NCI-H2029 (cell line): ENCODE results near the gene MFSD2A.
"Not testable (repeated sequence)": the region's sequence is repeated elsewhere in the genome, so short reads cannot be mapped to it uniquely, and the experiment has no call there.

Experiments
- DNase-seq: peaks from one replicate; lab custom pipeline; 2025; lab: John Stamatoyannopoulos, UW

MFSD2A gene

DNA sequence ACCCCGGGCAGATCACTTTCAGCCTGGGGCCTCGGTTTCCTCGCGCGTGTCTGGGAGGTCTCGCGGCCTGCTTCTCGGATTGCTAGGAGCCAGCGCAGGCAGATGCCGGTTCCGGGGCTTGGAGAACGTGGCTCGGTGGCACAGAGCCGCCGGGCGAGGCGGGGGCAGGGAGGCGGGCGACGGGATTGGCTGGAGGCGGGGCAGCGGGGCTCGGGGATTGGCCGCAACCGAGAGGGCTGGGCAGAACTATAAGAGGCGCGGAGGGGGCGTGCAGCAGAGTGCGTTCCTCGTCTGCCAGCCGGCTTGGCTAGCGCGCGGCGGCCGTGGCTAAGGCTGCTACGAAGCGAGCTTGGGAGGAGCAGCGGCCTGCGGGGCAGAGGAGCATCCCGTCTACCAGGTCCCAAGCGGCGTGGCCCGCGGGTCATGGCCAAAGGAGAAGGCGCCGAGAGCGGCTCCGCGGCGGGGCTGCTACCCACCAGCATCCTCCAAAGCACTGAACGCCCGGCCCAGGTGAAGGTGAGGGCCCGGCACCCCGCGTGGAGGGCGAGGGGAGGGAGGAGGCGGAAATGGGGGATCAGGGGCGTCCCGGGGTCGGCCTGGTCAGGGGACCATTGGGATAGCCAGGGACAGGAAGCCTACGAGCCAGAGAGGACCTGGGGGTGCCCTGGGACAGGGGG, at the start of gene MFSD2A:
MFSD2A (plus strand) TSS at position 276 of the 677 bp plus-strand sequence; CDS start at position 424, 148 bp downstream.
- DNase-seq = peak; percentile 100

DNA sequence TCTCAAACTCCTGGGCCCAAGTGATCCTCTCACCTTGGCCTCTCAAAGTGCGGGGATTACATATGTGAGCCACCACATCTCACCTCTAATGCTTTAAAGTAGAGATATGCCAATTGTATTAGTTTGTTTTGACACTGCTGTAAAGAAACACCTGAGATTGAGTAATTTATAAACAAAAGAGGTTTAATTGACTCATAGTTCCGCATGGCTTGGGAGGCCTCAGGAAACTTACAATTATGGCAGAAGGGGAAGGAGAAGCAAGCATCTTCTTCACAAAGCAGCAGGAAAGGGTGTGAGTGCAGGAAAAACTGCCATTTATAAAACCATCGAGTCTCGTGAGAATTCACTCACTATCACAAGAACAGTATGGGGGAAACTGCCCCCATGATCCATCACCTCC, 49.8 kb upstream of the MFSD2A start:
- DNase-seq = no peak

DNA sequence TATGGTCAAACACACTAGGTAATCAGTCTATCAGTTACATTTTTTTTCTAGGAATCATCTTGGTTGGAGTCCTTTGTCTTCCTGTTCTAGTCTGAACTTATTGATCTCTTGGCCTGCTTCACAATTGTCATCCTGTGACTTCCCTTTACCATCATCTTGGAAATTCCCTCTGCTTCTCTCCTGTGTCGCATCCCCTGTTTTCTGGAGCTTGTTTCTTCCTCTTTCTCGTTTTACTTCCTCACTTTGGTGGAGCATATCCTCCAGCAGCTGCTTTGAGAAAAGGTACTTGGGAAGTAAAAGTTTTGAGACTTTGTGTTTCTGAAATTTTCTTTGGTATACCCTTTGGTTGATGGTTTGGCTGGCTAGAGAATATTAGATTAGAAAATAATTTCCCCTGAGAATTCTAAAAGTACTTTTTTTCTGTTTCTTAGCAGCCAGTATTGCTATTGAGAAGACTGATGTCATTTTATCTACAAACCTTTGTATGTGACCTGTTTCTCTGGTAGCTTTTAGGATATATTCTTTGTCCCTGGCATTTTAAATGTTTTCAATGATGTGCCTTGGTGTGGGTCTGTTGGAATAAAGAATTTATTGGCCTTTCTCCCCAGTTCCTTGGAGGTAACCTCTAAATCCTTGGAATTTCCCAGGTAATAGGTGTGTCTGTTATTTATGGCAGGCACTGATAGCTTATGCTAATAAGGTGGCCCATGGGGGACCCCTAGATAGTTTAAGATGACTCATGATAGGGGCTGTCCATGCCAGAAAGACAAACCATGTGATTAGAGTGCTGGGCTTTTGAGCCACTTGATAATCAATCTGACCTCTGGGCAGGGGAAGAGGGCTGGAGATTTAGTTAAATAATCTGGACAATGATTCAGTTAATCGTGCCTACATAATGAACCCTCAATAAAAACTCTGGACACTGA, 47.2 kb upstream of the MFSD2A start:
- DNase-seq = no peak

DNA sequence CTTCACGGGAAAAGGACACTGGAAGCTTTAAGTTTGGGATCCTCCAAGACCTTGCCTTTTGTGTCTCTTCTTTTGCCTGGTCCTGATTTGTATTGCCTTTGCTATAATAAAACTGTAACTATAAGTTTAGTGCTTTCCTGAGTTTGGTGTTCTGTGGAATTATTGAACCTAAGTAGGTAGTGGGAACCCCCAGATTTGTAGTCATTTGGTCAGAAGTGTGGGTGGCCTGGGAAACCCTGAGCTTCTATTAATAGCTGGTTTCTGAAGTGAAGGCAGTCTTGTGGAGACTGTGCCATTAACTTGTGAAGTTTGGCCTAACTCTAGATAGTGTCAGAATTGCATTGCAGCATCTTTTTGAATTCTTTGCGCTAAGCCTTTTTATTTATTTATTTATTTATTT, 46.4 kb upstream of the MFSD2A start:
- DNase-seq = no peak

DNA sequence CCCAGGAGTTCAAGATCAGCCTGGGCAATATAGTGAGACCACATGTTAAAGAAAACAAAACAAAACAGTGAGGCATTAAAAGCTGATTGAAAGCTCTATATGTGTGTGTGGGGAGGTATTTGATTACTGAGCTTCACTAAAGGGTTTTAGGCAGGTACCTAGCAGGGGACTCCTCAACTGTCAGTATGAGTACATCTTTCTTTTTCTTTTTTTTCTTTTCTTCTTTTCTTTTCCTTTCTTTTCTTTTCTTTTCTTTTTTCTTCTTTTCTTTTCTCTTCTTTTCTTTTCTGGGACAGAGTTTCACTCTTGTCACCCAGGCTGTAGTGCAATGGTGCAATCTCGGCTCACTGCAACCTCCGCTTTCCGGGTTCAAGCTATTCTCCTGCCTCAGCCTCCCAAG, 44.7 kb upstream of the MFSD2A start:
- DNase-seq = no peak

DNA sequence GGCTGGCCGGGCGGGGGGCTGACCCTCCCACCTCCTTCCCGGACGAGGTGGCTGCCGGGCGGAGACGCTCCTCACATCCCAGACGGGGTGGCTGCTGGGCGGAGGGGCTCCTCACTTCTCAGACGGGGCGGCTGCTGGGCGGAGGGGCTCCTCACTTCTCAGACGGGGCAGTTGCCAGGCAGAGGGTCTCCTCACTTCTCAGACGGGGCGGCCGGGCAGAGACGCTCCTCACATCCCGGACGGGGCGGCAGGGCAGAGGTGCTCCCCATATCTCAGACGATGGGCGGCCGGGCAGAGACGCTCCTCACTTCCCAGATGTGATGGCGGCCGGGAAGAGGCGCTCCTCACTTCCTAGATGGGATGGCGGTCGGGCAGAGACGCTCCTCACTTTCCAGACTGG, 41.8 kb upstream of the MFSD2A start:
- DNase-seq = not testable (repeated sequence)

DNA sequence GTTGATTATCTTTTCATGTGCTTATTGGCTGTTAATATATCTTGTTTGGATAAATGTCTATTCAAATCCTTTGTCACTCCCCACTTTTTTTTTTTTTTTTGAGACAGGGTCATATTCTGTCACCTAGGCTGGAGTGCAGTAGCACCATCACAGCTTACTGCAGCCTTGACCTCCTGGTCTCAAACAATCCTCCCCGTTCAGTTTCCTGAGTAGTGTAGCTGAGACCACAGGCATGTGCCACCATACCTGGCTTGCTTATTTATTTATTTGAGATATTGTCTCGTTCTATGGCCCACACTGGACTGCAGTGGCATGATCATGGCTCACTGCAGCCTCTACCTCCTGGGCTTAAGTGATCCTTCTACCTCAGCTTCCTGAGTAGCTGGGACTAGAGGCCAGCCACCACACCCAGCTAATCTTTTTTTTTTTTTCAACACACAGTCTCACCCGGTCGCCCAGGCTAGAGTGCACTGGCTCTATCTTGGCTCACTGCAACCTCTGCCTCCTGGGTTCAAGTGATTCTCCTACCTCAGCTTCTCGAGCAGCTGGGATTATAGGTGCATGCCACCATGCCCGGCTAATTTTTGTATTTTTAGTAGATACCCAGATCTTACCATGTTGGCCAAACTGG, 39.3 kb upstream of the MFSD2A start:
- DNase-seq = no peak

DNA sequence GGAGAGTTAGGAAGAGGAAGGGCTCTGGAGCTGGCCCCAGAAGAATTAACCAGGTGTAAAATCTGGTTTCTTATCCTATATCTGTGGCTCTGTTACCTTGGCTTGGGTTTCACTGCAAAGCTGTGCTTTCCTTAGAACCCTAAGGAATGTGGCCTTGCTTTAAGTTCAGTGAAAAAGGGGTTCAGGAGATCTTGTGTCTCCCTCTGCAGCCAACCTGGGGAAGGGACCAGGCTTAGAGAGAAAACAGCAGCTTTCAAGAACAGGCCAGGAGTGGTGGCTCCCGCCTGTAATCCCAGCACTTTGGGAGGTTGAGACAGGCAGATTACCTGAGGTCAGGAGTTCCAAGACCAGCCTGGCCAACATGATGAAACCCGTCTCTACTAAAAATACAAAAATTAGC, 37.1 kb upstream of the MFSD2A start:
- DNase-seq = no peak

DNA sequence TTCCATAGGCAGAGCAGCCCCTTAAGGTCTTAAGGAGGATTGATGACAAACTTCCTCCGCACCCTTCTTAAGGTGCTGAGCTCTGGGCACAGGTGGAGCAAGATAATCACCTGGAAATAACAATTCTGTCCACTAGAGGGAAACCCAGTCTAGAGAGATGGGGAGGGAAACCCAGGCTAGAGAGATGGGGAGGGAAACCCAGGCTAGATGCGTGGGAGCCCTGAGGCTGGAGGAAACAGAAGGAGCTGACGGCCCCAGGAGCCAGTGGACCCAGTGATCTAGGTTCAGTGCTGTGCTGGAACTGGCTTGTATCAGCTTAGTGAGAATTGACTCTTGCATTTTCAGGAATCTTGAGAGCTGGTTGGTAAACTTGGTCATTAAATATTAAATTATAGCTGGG, 35.4 kb upstream of the MFSD2A start:
- DNase-seq = peak; percentile 100

DNA sequence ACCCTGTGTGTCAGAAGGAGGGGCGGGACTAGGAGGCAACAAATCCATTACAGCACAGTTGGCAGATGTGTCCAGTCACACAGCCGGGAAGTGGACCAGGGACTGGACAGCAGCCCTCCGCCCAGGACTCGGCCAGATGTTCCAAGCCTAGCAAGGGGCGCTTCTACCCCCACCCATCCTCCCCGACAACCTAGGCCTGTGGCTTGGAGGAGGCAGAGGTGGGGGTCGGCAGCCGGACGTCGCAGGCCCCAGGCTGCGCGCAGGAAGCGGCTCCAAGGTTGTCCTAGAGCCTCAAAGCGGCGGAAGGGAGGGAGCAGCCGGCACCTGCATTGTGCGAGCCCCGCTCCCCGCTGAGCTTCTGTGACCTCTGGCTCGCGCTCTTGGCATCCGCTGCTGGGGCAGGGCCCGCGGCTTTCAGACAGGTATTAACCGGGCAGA, 32.7 kb upstream of the MFSD2A start:
- DNase-seq = no peak

DNA sequence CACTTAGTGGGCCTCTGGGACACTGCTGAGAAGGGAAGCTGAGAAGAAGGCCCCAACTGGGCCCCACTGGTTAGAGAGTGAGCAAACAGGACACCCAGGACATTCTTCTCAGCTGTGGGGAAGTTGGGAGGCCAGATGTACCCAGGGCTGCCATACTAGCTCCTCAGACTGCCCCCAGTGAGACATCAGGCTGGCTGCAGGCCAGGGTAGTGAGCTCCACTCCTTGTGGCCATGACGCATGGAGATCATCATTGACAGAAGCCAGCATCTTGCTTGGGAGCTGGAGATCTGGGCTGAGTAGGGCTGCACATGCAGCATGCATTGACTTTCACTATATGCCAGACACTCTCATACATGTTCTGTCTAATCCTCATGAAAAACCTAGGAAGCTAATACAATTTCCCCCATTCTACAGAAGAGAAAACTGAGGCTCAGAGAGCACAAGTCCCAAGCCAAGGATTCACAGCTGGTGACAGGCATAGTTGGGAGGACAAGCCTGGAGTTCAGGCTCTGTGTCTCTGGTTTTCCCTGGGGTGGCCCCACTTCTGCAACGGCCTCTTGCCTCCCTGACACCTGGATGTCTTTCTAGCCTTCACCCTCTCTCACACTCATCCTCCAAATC, 29.1 kb upstream of the MFSD2A start:
- no peak for DNase-seq

DNA sequence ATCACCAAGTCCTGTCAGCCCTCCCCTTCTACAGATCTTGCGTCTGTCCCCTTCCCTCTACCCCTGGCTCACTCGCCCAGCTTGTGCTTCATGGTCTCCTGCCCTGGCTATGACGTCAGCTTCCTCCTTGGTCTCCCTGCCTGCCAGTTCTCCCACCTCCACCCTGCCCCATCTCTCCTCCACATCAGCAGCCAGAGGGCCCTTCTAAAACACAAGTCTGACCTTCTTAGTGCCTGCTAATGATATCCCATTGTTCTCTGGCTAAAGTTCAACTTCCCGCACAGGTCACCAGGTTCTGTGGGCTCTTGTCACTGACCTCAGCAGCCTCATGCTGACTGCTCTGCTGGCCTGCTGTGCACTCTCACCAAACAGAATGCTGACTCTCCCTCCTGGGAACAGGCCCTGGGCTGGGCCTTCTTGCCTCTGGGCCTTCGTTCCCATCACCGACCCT, 28.6 kb upstream of the MFSD2A start:
- peak; percentile 94 for DNase-seq

DNA sequence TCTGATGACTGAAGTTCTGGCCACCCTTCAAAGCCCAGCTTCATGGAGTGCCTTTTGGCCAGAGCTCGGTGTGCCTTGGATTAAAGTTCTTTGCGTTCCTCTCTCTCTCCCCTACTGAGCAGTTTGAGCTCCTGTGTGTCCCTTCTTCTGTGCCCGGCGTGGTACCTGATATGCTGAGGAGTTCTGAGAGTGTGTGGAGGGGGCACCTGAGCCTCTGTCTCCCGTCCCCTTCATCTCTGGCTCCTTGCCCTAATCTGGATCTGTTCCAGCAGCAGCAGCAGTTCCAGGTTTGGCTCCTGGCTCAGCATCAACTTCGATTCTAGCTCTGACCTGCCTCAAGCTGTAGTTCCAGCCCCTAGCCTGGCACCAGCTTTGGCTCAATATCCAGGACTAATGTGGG, 28.1 kb upstream of the MFSD2A start:
- DNase-seq = peak; percentile 100

DNA sequence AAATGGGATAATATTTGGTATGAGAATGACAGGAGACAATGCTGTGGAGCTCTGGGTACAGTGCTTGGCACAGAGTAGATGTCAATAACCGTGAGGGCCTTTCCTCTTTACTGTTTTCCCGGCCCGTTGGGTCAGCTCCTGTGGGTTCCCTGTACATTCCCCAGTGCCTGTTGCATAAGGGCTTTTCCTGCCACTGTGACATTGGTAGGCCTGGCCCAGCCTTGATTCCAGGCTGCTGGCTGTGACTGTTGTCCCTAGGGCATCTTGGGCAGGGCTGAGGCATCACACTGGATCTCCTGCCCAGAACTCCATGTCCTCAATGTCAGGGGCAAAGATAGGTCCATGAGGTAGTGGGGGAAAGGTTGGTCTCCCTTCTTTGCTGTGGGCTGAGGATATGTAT, 27.4 kb upstream of the MFSD2A start:
- DNase-seq = no peak

DNA sequence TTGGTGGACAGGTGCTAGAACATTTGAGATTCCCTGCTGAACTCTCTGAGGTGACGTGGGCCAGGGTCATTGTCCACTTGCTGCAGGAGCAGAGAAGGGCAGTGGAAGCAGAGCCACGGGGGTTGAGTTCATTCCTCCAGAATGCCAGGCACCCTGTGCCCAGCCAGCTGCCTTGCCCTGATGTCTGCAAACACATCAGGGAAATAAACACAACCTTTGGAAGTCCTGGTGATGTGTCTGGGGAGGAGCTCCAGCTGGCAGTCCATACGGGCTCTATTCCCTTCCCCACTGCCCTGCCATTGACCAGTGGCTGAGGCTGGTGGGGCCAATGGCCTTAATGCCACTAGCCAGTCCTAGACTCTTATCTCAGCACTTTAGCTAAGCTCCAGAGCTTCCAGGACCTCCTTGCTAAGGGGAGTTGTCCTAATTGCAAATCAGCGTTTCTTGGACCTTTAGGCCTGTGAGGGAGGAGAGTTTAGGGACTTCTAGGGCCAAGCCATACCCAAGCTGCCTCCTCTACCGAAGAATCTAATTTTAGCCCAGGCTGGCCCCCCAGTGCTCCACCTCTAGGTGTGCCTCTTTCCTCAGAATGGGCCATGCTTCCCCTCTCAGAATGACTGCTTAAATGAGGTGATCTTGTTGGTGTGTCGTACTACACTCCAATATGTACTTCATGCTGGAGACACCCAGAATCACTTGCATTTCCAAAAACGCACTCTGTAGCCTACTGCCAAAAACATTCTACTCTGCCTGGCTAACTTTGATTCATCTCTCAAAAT, 25.9 kb upstream of the MFSD2A start:
- DNase-seq = no peak

DNA sequence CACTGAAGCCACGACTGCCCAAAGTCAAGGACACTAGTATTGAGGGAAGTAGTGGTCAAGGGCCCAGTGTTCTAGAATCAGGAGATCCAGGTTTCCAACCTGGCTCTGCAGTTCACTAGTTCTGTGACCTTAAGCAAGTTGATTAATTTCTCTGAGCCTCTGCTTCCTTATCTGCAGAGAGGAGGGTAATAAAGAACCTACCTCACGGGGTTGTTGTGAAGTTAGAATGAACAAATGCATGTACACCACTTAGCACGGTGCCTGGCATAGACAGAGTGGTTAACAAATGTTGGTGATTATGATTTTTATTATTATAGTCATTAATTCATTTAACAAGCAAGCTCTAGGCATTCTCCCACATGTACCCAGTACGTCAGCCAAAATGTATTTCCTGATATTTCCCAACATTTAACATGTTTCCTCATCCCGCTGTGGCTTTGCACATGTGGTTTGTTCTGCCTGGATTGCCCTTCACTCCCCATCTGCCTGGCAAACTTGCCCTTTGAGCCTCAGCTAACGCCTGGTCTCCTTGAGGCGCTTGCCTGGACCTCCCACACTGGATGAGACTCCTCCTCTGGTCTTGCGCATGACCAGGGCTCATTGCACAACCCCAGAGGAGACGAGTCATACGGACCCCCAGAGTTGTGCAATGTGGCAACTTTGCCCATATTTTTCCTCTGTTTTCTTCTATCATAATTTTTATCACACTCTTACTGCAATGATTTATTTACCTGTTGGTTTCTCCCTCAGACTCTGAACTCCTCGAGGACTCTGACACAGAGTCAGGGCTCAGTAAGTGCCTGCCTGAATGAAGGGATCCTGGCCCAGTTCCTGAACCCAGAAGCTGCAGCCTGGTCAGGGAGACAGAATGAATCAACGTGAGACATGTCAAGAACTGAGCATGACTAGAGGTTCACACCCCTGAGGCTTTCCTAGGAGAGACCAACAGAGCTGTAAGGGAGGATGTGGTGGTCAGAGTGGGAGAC, 20.7 kb upstream of the MFSD2A start:
- no peak for DNase-seq

DNA sequence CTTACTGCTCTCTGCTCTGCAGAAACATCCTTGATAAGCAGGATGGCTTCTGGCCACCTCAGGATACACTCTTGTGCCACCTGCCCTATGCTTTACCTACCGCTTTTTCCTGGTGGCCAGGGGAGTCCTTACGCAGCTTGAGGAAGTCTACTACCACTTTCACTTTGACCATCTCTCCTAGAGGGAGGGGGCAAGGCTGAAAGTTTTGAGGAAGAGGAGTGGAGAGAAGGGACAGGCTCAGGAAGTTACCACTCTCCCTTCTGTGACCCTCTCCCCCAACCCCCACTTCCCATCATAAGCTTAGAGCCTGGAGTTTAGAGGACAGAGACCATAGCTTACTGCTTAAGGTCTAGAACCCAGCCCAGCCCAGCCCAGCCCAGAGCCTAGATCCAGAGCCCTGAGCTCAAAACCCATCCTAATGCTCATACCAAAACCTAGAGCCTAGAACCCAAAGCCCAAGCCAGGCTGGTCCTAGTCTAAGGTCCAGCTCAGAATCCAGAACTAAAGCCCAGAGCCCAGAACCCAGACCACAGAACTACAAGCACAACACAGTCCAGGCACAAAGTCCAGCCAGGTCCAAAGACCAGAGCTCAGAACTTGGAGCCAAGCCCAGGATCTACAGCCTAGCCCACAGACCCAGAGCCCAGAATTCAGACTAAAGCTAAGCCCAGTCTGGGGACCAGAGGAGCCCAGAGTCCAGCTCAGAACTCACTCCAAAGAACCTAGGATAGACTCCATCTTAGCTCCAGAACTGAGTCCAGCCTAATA, 18.0 kb upstream of the MFSD2A start:
- no peak for DNase-seq

DNA sequence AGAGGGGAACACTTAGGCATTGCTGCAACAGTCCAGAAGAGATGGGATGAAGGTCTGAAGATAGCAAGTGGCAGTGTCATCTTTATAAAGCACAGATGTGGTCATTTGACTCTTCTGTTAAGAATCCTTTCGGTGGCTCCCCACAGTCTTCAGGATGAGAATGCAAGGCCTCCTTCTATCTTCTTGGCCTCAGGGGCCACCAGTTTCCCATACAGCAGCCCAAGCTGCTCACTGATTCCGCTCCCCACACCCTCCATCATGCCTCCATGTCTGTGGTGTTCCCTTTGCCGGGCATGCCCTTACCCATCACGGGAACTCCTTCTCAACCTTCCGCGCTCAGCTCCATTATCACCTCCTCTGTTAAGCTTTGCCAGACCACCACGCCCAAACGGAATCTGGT, 16.1 kb upstream of the MFSD2A start:
- DNase-seq = no peak

DNA sequence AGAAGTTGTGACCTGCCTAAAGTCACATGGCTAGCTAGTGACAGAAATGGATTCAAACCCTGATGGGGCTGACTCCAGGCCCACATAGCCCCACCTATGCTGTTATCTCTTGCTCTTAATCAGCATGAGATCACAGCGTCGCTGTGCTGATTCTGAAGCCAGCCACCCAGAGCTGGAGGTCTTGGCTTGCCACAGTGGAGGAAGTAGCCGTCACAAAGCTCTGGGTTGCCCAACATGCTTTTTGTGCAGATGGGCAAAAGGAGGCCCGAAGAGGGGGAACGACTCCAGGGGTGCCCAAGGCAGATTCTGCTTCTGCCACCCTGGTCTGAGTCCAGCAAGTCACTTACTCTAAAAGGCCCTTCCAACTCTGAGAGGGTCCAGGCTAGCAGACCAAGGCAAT, 14.7 kb upstream of the MFSD2A start:
- DNase-seq = no peak
